Breast epithelium (tissue), 3 donors: ENCODE results near the gene CDH4.

Source experiments
- CTCF ChIP-seq, 3 donors: fragments of 450-650 bp; IDR thresholded peaks; one replicate each; pipeline ENCODE4 v1.5.1; 2016 to 2017; ENCODE audit warnings: antibody characterized with exemption in 3 of 3, mild to moderate bottlenecking in 3 of 3, moderate library complexity in 3 of 3
- POLR2AphosphoS5 ChIP-seq, 3 donors: sonication (generic); formaldehyde crosslinking; IDR thresholded peaks; one replicate each; pipeline ENCODE4 v1.6.1; 2017; ENCODE audit warnings: antibody characterized with exemption in 3 of 3

GRCh38 chr20:61439251-61439650 lies 187.2 kb downstream of the CDH4 start:
- TF ChIP-seq CTCF (IDR thresholded peaks at IDR 0.05) (no peak), POLR2AphosphoS5 (IDR thresholded peaks at IDR 0.05) (no peak)
